Measurements from ENCODE around the gene HDDC3. TPM values are rescaled to one million over a fixed set of nuclear protein-coding genes. Genes with fewer than 3 reads are reported as not detected.

The HDDC3 gene
- total RNA-seq, 1 experiment from 2014 or later = 13.3 TPM

DNA sequence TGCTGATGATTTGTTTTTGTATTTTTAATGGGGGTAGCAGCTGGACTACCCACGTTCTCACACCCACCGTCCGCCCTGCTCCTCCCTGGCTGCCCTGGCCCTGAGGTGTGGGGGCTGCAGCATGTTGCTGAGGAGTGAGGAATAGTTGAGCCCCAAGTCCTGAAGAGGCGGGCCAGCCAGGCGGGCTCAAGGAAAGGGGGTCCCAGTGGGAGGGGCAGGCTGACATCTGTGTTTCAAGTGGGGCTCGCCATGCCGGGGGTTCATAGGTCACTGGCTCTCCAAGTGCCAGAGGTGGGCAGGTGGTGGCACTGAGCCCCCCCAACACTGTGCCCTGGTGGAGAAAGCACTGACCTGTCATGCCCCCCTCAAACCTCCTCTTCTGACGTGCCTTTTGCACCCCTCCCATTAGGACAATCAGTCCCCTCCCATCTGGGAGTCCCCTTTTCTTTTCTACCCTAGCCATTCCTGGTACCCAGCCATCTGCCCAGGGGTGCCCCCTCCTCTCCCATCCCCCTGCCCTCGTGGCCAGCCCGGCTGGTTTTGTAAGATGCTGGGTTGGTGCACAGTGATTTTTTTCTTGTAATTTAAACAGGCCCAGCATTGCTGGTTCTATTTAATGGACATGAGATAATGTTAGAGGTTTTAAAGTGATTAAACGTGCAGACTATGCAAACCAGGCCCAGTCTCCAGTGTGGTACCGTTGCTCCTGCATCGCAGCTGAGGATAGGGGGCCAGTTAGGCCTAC is 49.4 kb downstream of the HDDC3 start:
- TF ChIP-seq, protein P1, sequence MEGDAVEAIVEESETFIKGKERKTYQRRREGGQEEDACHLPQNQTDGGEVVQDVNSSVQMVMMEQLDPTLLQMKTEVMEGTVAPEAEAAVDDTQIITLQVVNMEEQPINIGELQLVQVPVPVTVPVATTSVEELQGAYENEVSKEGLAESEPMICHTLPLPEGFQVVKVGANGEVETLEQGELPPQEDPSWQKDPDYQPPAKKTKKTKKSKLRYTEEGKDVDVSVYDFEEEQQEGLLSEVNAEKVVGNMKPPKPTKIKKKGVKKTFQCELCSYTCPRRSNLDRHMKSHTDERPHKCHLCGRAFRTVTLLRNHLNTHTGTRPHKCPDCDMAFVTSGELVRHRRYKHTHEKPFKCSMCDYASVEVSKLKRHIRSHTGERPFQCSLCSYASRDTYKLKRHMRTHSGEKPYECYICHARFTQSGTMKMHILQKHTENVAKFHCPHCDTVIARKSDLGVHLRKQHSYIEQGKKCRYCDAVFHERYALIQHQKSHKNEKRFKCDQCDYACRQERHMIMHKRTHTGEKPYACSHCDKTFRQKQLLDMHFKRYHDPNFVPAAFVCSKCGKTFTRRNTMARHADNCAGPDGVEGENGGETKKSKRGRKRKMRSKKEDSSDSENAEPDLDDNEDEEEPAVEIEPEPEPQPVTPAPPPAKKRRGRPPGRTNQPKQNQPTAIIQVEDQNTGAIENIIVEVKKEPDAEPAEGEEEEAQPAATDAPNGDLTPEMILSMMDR (conservative IDR thresholded peaks at IDR 0.05) = no peak
- Mint-ChIP-seq H3K9me3 (no peaks in the 10 kb centered on the region), H3K4me3 (no peak overlapping the region; a peak in 1 of 5 replicates), H3K27me3 (ENCODE audit: low read depth) (no peaks in the 10 kb centered on the region), H3K36me3 (ENCODE audit: insufficient read depth in 1 of 3, low read depth in 3 of 3) (peaks cover 9 to 26% (median 15%) of the 10 kb centered on the region in 3 experiments; a peak in 6 of 7 replicates), H3K27ac (no peak overlapping the region), H3K4me1 (peaks cover 14 to 21% of the 10 kb centered on the region in 2 experiments)
- Histone ChIP-seq H3K9ac (ENCODE audit: extremely low read depth, insufficient read length, low read length) (no peak overlapping the region), H3T11ph (ENCODE audit: low read length) (no peak overlapping the region), H2BK20ac (ENCODE audit: low read depth, low read length, poor library complexity, severe bottlenecking) (no peak overlapping the region), H2BK12ac (ENCODE audit: insufficient read length, low read depth, low read length) (no peak overlapping the region), H2BK120ac (ENCODE audit: low read depth, low read length, poor library complexity, severe bottlenecking) (no peak overlapping the region), H3K56ac (ENCODE audit: insufficient read length, low read depth, low read length) (no peak overlapping the region), H4K8ac (replicated peaks; ENCODE audit: insufficient read length, low read depth, low read length) (no peak overlapping the region), H3K23me2 (ENCODE audit: insufficient read length, low read depth, low read length, poor library complexity, severe bottlenecking) (peaks cover 7% of the 10 kb centered on the region), H3K23ac (ENCODE audit: insufficient read length, low read depth, low read length) (no peak overlapping the region), H3K27ac (ENCODE audit: insufficient read length, low read depth, low read length) (no peak overlapping the region), H4K20me1 (ENCODE audit: control insufficient read depth, insufficient read depth, insufficient read length) (no peaks in the 10 kb centered on the region), H2AK5ac (ENCODE audit: insufficient read length, low read length) (no peak overlapping the region), H4K5ac (ENCODE audit: insufficient read length, low read depth, low read length) (no peak overlapping the region), H4K91ac (ENCODE audit: insufficient read length, low read depth, low read length) (no peak overlapping the region), H3K14ac (ENCODE audit: insufficient read depth, low read length) (0 out of 2 replicates have a peak overlapping the region, but pooled peaks have one; percentile 19), H3K4ac (ENCODE audit: low read depth, low read length) (no peak overlapping the region), H3K79me2 (ENCODE audit: insufficient read depth, low read length) (no peaks in the 10 kb centered on the region), H2BK5ac (ENCODE audit: insufficient read length, low read length) (no peak overlapping the region), H3K79me1 (ENCODE audit: insufficient read depth, low read depth, low read length, poor library complexity, severe bottlenecking) (no peaks in the 10 kb centered on the region), H3K4me1 (ENCODE audit: insufficient read depth, low read length) (no peaks in the 10 kb centered on the region), H3K9me3 (ENCODE audit: control insufficient read depth, low read depth, low read length) (no peaks in the 10 kb centered on the region), H3K4me2 (ENCODE audit: insufficient read depth, insufficient read length, low read length) (no peak overlapping the region), H2BK15ac (ENCODE audit: low read depth, low read length) (no peak overlapping the region), H3K27me3 (ENCODE audit: insufficient read depth, low read length) (no peaks in the 10 kb centered on the region), H3K18ac (ENCODE audit: insufficient read length, low read depth, low read length) (no peak overlapping the region), H2AFZ (ENCODE audit: low read length) (no peak overlapping the region)
- no peak for DNase-seq
- no CpG with 5 or more reads among the region's 13 CpGs for WGBS (ENCODE audit: extremely low coverage, insufficient read length, low lambda C conversion rate)
